Neuronal stem cell (in vitro differentiated cells): Measurements from ENCODE around the gene B3GNT9.

ENCODE experiments used
- DNase-seq: peaks from one replicate; pipeline ENCODE4 v3.0.0-alpha.2; 2013; ENCODE audit warnings: low spot score
- H2AFZ ChIP-seq: one replicate; pipeline ENCODE4 v1.6.1; 2013; ENCODE audit warnings: mild to moderate bottlenecking, low read length, inconsistent platforms
- H2AK5ac ChIP-seq: 2 replicates; pipeline ENCODE4 v1.6.1; 2013; ENCODE audit warnings: low read depth, mild to moderate bottlenecking, inconsistent platforms, low read length, moderate library complexity, mixed read lengths
- H2BK120ac ChIP-seq: 2 replicates; pipeline ENCODE4 v1.6.1; 2013; ENCODE audit warnings: low read depth, mild to moderate bottlenecking, inconsistent platforms, low read length, moderate library complexity, mixed read lengths
- H2BK12ac ChIP-seq: one replicate; pipeline ENCODE4 v1.6.1; 2013; ENCODE audit warnings: low read length, inconsistent platforms
- H2BK15ac ChIP-seq: 2 replicates; pipeline ENCODE4 v1.6.1; 2013; ENCODE audit warnings: mild to moderate bottlenecking, low read length, inconsistent platforms, mixed read lengths
- H2BK5ac ChIP-seq: one replicate; pipeline ENCODE4 v1.6.1; 2013; ENCODE audit warnings: inconsistent platforms, mild to moderate bottlenecking, low read length, moderate library complexity
- H3K14ac ChIP-seq: one replicate; pipeline ENCODE4 v1.6.1; 2013; ENCODE audit warnings: low read length, inconsistent platforms
- H3K18ac ChIP-seq: 2 replicates; pipeline ENCODE4 v1.6.1; 2013; ENCODE audit warnings: low read length, inconsistent platforms
- H3K23ac ChIP-seq: 2 replicates; pipeline ENCODE4 v1.6.1; 2013; ENCODE audit warnings: low read depth, mild to moderate bottlenecking, mixed read lengths, low read length, inconsistent platforms; ENCODE audit not compliant: poor library complexity
- H3K27ac ChIP-seq: replicated peaks from 3 replicates; pipeline ENCODE4 v1.5.1; 2013; ENCODE audit warnings: low read length, inconsistent platforms
- H3K27me3 ChIP-seq, 3 experiments: 2 replicates each; pipeline ENCODE4 v1.6.1; 2013; ENCODE audit warnings: low read length in 3 of 3, mild to moderate bottlenecking in 2 of 3, inconsistent platforms in 1 of 3, low read depth in 1 of 3, mixed read lengths in 1 of 3, moderate library complexity in 1 of 3; ENCODE audit not compliant: control insufficient read depth in 3 of 3, insufficient read depth in 3 of 3
- H3K36me3 ChIP-seq, 2 donors: replicated peaks in 1 of 2; 2 replicates each; pipeline ENCODE4 v1.6.1; 2013; ENCODE audit warnings: low read length in 2 of 2; ENCODE audit not compliant: control insufficient read depth in 2 of 2, insufficient read depth in 2 of 2
- H3K4ac ChIP-seq: 2 replicates; pipeline ENCODE4 v1.6.1; 2013; ENCODE audit warnings: inconsistent platforms, mild to moderate bottlenecking, low read length, moderate library complexity
- H3K4me1 ChIP-seq, 2 donors: 1 replicate in 1 of 2; 2 replicates in 1 of 2; pipeline ENCODE4 v1.6.1; 2013; ENCODE audit warnings: low read length in 2 of 2, low read depth in 1 of 2; ENCODE audit not compliant: control insufficient read depth in 2 of 2, insufficient read depth in 1 of 2
- H3K4me2 ChIP-seq: one replicate; pipeline ENCODE4 v1.6.1; 2013; ENCODE audit warnings: mild to moderate bottlenecking, low read length, inconsistent platforms; ENCODE audit not compliant: insufficient read depth, poor library complexity, severe bottlenecking
- H3K4me3 ChIP-seq, 2 donors: 2 replicates each; pipeline ENCODE4 v1.5.1; 2013; ENCODE audit warnings: low read length in 2 of 2, mild to moderate bottlenecking in 2 of 2, inconsistent platforms in 1 of 2, moderate library complexity in 1 of 2
- H3K79me1 ChIP-seq: one replicate; pipeline ENCODE4 v1.6.1; 2013; ENCODE audit warnings: low read depth, mild to moderate bottlenecking, inconsistent platforms, low read length, moderate library complexity
- H3K9ac ChIP-seq: one replicate; pipeline ENCODE4 v1.6.1; 2013; ENCODE audit warnings: mild to moderate bottlenecking, low read depth, low read length, inconsistent platforms; ENCODE audit not compliant: poor library complexity
- H3K9me3 ChIP-seq, 2 donors: replicated peaks in 1 of 2; 2 replicates each; pipeline versions ENCODE3 to v1.6.1; 2013; ENCODE audit warnings: low read length in 2 of 2, mild to moderate bottlenecking in 2 of 2, inconsistent platforms in 1 of 2, low read depth in 1 of 2, mixed read lengths in 1 of 2, moderate library complexity in 1 of 2; ENCODE audit not compliant: control insufficient read depth in 2 of 2, insufficient read depth in 1 of 2
- H4K8ac ChIP-seq: one replicate; pipeline ENCODE4 v1.6.1; 2013; ENCODE audit warnings: low read depth, mild to moderate bottlenecking, inconsistent platforms, low read length, moderate library complexity
- H4K91ac ChIP-seq: one replicate; pipeline ENCODE4 v1.6.1; 2013; ENCODE audit warnings: low read length, low read depth, mild to moderate bottlenecking, inconsistent platforms; ENCODE audit not compliant: poor library complexity
- WGBS, 2 donors: extraction: QIAGEN DNeasy Blood & Tissue Kit; methylation state at CpG; one replicate each; pipeline ENCODE4 v1.1.7; 2013; ENCODE audit warnings: missing lambda C conversion rate in 2 of 2, mixed read lengths in 1 of 2; ENCODE audit not compliant: insufficient read length in 2 of 2, insufficient replicate concordance in 1 of 2; ENCODE audit errors: extremely low coverage in 2 of 2; 5-methylcytosine and 5-hydroxymethylcytosine counted together

The B3GNT9 gene

GRCh38 chr16:67165121-67166078, 14.6 kb upstream of the B3GNT9 start:
- Histone ChIP-seq H4K91ac (no peak overlapping the region), H2AK5ac (peak overlapping the region; percentile 56), H3K9ac (peak overlapping the region; percentile 4), H3K36me3 (no peaks in the 10 kb centered on the region), H4K8ac (no peak overlapping the region), H3K4me2 (peak overlapping the region; percentile 40), H2BK12ac (no peak overlapping the region), H3K4me3 (no peak overlapping the region), H2BK120ac (no peak overlapping the region), H3K18ac (peak overlapping the region; percentile 38), H3K9me3 (peaks cover 0 to 11% of the 10 kb centered on the region in 2 donors), H3K27me3 (peaks cover 75 to 98% (median 90%) of the 10 kb centered on the region in 3 experiments), H2AFZ (peak overlapping the region; percentile 72), H3K23ac (peak overlapping the region; percentile 93), H3K79me1 (peaks cover 4% of the 10 kb centered on the region), H3K14ac (peak overlapping the region; percentile 31), H3K4ac (no peak overlapping the region), H2BK15ac (no peak overlapping the region), H2BK5ac (peak overlapping the region; percentile 11), H3K4me1 (peaks cover 19 to 20% of the 10 kb centered on the region in 2 donors), H3K27ac (no peak overlapping the region)
- no CpG with 5 or more reads among the region's 85 CpGs for WGBS, 2 donors
- no peak for DNase-seq

- H2AK5ac ChIP-seq: peak within 1 kb of the TSS; percentile 75
- peak within 1 kb of the TSS; percentile 53 for H3K4ac ChIP-seq
- H2BK15ac ChIP-seq: peak within 1 kb of the TSS; percentile 49
- peak within 1 kb of the TSS; percentile 75 for H3K14ac ChIP-seq
- DNase-seq: no peak
- no peak within 1 kb of the TSS for H3K27ac ChIP-seq
- no peak within 1 kb of the TSS for H4K91ac ChIP-seq
- peak within 1 kb of the TSS; percentile 95 for H3K23ac ChIP-seq
- peaks cover 0 to 11% of the 10 kb centered on the region in 2 donors for H3K9me3 ChIP-seq
- WGBS, 2 donors: no CpG with 5 or more reads among the region's 41 CpGs
- H3K36me3 ChIP-seq: no peaks in the 10 kb centered on the region
- peak within 1 kb of the TSS; percentile 47 to 78 for H3K4me3 ChIP-seq
- peak within 1 kb of the TSS; percentile 43 for H4K8ac ChIP-seq
- H2AFZ ChIP-seq: peak within 1 kb of the TSS; percentile 98
- peak within 1 kb of the TSS; percentile 86 for H3K9ac ChIP-seq
- H3K79me1 ChIP-seq: peaks cover 4% of the 10 kb centered on the region
- peak within 1 kb of the TSS; percentile 53 for H2BK5ac ChIP-seq
- H3K18ac ChIP-seq: peak within 1 kb of the TSS; percentile 92
- H2BK120ac ChIP-seq: no peak within 1 kb of the TSS
- peaks cover 15 to 19% of the 10 kb centered on the region in 2 donors for H3K4me1 ChIP-seq
- H3K27me3 ChIP-seq: peaks cover 76 to 100% (median 98%) of the 10 kb centered on the region in 3 experiments
- H2BK12ac ChIP-seq: peak within 1 kb of the TSS; percentile 73
- H3K4me2 ChIP-seq: peak within 1 kb of the TSS; percentile 94
Measured at GRCh38 chr16:67164599-67165061, 13.8 kb upstream of the B3GNT9 start, which contains the start of gene HSF4. TSS of gene HSF4 (plus strand) at chr16:67164745. CDS start at chr16:67164812, 67 bp downstream.

DNA sequence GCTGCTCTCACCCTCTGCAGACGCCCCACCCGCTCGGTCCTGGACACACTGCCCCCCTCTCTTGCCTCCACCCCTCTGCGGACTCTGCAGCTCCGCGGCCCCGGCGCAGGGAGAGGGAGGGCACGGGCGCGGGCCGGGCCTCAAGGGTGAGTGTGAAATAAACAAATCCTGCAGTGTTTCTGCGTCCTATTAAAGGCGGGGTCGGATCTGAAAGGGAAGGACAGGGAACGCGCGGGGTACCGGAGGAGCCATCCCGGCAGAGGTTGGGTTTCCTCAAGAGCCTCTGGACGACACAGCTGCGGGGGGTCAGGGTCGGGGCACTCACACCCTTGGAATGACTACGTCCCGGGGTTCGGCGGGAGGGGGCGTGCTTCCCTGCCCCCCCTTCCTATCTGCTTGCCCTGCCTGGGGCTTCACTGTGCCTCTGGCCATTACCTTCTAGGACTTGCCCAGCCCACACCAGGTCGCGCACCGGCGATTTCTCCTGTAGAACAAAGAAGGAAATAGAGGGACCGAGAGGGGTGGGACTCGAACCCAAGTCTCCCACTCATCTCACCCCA, 13.3 kb upstream of the B3GNT9 start:
- Histone ChIP-seq H3K4me1 (peaks cover 14 to 15% of the 10 kb centered on the region in 2 donors), H2AK5ac (peak overlapping the region; percentile 75), H3K23ac (peak overlapping the region; percentile 95), H3K27me3 (peaks cover 79 to 100% (median 99%) of the 10 kb centered on the region in 3 experiments), H3K9ac (no peak overlapping the region), H3K36me3 (no peaks in the 10 kb centered on the region), H4K8ac (no peak overlapping the region), H2BK120ac (no peak overlapping the region), H2BK15ac (no peak overlapping the region), H3K9me3 (peaks cover 0 to 11% of the 10 kb centered on the region in 2 donors), H4K91ac (no peak overlapping the region), H3K14ac (peak overlapping the region; percentile 38), H3K4me3 (peak overlapping the region; percentile 47 to 78), H3K27ac (no peak overlapping the region), H2BK5ac (no peak overlapping the region), H3K79me1 (peaks cover 4% of the 10 kb centered on the region), H3K4me2 (peak overlapping the region; percentile 94), H2BK12ac (peak overlapping the region; percentile 73), H2AFZ (peak overlapping the region; percentile 98), H3K18ac (peak overlapping the region; percentile 92), H3K4ac (no peak overlapping the region)
- no peak for DNase-seq
- WGBS, 2 donors: no CpG with 5 or more reads among the region's 34 CpGs
